Brain pericyte (primary cell): Measurements from ENCODE around the gene PTPN14.
"Not testable (repeated sequence)": the region's sequence is repeated elsewhere in the genome, so short reads cannot be mapped to it uniquely, and the experiment has no call there.

Source experiments
- DNase-seq: peaks from one replicate; pipeline ENCODE4 v3.0.0-alpha.2; 2012; ENCODE audit warnings: low read depth, low spot score

PTPN14 gene

GRCh38 chr1:214541693-214542092 is 9.7 kb downstream of the PTPN14 start:
- DNase-seq = no peak

- DNase-seq = no peak
Measured at GRCh38 chr1:214541206-214541605, 10.2 kb downstream of the PTPN14 start.

- DNase-seq = no peak
Measured at GRCh38 chr1:214540324-214540723, 11.1 kb downstream of the PTPN14 start.

GRCh38 chr1:214538496-214538895 is 12.9 kb downstream of the PTPN14 start:
- no peak for DNase-seq

- DNase-seq = no peak
Measured at GRCh38 chr1:214537872-214538473, 13.4 kb downstream of the PTPN14 start.

GRCh38 chr1:214537219-214537618 is 14.2 kb downstream of the PTPN14 start:
- DNase-seq = no peak

- no peak for DNase-seq
Measured at GRCh38 chr1:214532070-214532469, 19.3 kb downstream of the PTPN14 start.

GRCh38 chr1:214525535-214526019 is 25.8 kb downstream of the PTPN14 start:
- DNase-seq = no peak

GRCh38 chr1:214524824-214525223 is 26.6 kb downstream of the PTPN14 start:
- DNase-seq = no peak

- DNase-seq = no peak
Measured at GRCh38 chr1:214523124-214523824, 28.1 kb downstream of the PTPN14 start.

GRCh38 chr1:214521458-214521857 is 29.9 kb downstream of the PTPN14 start:
- DNase-seq = not testable (repeated sequence)

- DNase-seq = no peak
Measured at GRCh38 chr1:214520544-214521165, 30.7 kb downstream of the PTPN14 start.

- DNase-seq = no peak
Measured at GRCh38 chr1:214518361-214518760, 33.0 kb downstream of the PTPN14 start.

- no peak for DNase-seq
Measured at GRCh38 chr1:214516434-214517326, 34.7 kb downstream of the PTPN14 start.

- no peak for DNase-seq
Measured at GRCh38 chr1:214515544-214516433, 35.6 kb downstream of the PTPN14 start.

GRCh38 chr1:214514819-214515383 is 36.5 kb downstream of the PTPN14 start:
- no peak for DNase-seq

- peak; percentile 46 for DNase-seq
Measured at GRCh38 chr1:214514032-214514818, 37.2 kb downstream of the PTPN14 start.

- no peak for DNase-seq
Measured at GRCh38 chr1:214513394-214513793, 38.0 kb downstream of the PTPN14 start.

GRCh38 chr1:214511639-214511998 is 39.8 kb downstream of the PTPN14 start:
- DNase-seq = no peak
